SK-N-SH (cell line): ENCODE data around the gene ETV1. TPM values are rescaled to one million over a fixed set of nuclear protein-coding genes. Genes with fewer than 3 reads are reported as not detected.

Experiments
- CTCF ChIA-PET: fragments of 300-600, 350-600 bp; formaldehyde crosslinking; extraction: SDS; loops from one replicate; lab custom pipeline; 2021; lab: Yijun Ruan, JAX
- POLR2A ChIA-PET: fragments of 350-600 bp; sonication (Branson Sonifier 250); formaldehyde crosslinking; extraction: SDS; loops from one replicate; lab custom pipeline; 2020; ENCODE audit warnings: antibody characterized with exemption, inconsistent platforms; lab: Yijun Ruan, JAX
- DNase-seq: peaks from one replicate; pipeline ENCODE4 v3.0.0; 2012
- H2AFZ ChIP-seq: fragments of 200-600 bp; sonication (generic); 2 replicates; pipeline ENCODE4 v1.8.1; 2016; ENCODE audit warnings: antibody characterized with exemption, mild to moderate bottlenecking, low read depth
- H3F3A ChIP-seq: fragments of 200-600 bp; sonication (generic); replicated peaks from 2 replicates; pipeline ENCODE3; 2016; ENCODE audit warnings: antibody characterized with exemption, mild to moderate bottlenecking; ENCODE audit not compliant: insufficient read depth
- H3K27ac ChIP-seq, 2 experiments: fragments of 200-500 bp in 1 of 2; fragments of 200-600 bp in 1 of 2; sonication (Bioruptor generic) in 1 of 2; sonication (generic), shearing (Covaris generic) in 1 of 2; 2 replicates each; pipeline versions ENCODE4 v1.5.1 to v1.6.1; 2014 to 2016; ENCODE audit warnings: low read depth in 2 of 2, inconsistent platforms in 1 of 2, low read length in 1 of 2, mild to moderate bottlenecking in 1 of 2, mixed read lengths in 1 of 2
- H3K27me3 ChIP-seq: fragments of 200-600 bp; sonication (generic), shearing (Covaris generic); 2 replicates; pipeline ENCODE4 v1.6.1; 2016; ENCODE audit warnings: mixed run types; ENCODE audit not compliant: insufficient read depth
- H3K36me3 ChIP-seq, 2 experiments: fragments of 200-500 bp in 1 of 2; fragments of 200-600 bp in 1 of 2; sonication (Bioruptor generic) in 1 of 2; sonication (generic) in 1 of 2; replicated peaks in 1 of 2; 2 replicates each; pipeline versions ENCODE3 to v1.5.1; 2014 to 2016; ENCODE audit warnings: low read length in 1 of 2, mild to moderate bottlenecking in 1 of 2; ENCODE audit not compliant: insufficient read depth in 2 of 2, control insufficient read depth in 1 of 2
- H3K4me1 ChIP-seq, 2 experiments: fragments of 200-500 bp in 1 of 2; fragments of 200-600 bp in 1 of 2; sonication (Bioruptor generic) in 1 of 2; sonication (generic), shearing (Covaris generic) in 1 of 2; 2 replicates each; pipeline versions ENCODE4 v1.5.1 to v1.6.1; 2014 to 2016; ENCODE audit warnings: low read depth in 1 of 2, low read length in 1 of 2, mixed run types in 1 of 2; ENCODE audit not compliant: insufficient read depth in 2 of 2, control insufficient read depth in 1 of 2
- H3K4me2 ChIP-seq: fragments of 200-600 bp; sonication (generic), shearing (Covaris generic); 2 replicates; pipeline ENCODE4 v1.6.1; 2017; ENCODE audit warnings: mixed run types
- H3K4me3 ChIP-seq, 2 experiments: fragments of 200-500 bp in 1 of 2; fragments of 200-600 bp in 1 of 2; sonication (Bioruptor generic) in 1 of 2; sonication (generic), shearing (Covaris generic) in 1 of 2; 2 replicates each; pipeline versions ENCODE4 v1.5.1 to v1.8.1; 2014 to 2016; ENCODE audit warnings: low read depth in 2 of 2, inconsistent platforms in 1 of 2, low read length in 1 of 2, mild to moderate bottlenecking in 1 of 2, mixed read lengths in 1 of 2, moderate library complexity in 1 of 2
- H3K79me2 ChIP-seq: fragments of 200-600 bp; sonication (generic); 2 replicates; pipeline ENCODE4 v1.8.1; 2017; ENCODE audit warnings: mild to moderate bottlenecking; ENCODE audit not compliant: insufficient read depth
- H3K9ac ChIP-seq: fragments of 200-600 bp; sonication (generic); 2 replicates; pipeline ENCODE4 v1.6.1; 2017; ENCODE audit warnings: mixed run types
- H3K9me2 ChIP-seq: fragments of 200-600 bp; sonication (generic); 2 replicates; pipeline ENCODE4 v1.6.1; 2017; ENCODE audit warnings: mixed run types
- H3K9me3 ChIP-seq: fragments of 200-600 bp; sonication (generic); 2 replicates; pipeline ENCODE4 v1.6.1; 2017; ENCODE audit warnings: mixed run types, mild to moderate bottlenecking, moderate library complexity
- H4K20me1 ChIP-seq: fragments of 200-600 bp; sonication (generic); 2 replicates; pipeline ENCODE4 v1.6.1; 2017; ENCODE audit warnings: mild to moderate bottlenecking, mixed run types; ENCODE audit not compliant: insufficient read depth
- CHD2 ChIP-seq: fragments of 150-350 bp; IDR thresholded peaks from 2 replicates; pipeline ENCODE4 v1.6.1; 2018; ENCODE audit warnings: low read length; ENCODE audit not compliant: partially characterized antibody
- ELF1 ChIP-seq: IDR thresholded peaks from 2 replicates; pipeline ENCODE4 v1.4.0; 2012
- EP300 ChIP-seq, 2 experiments: IDR thresholded peaks; 2 replicates each; pipeline versions ENCODE4 v1.4.0 to v1.6.1; 2012; ENCODE audit warnings: borderline replicate concordance in 1 of 2, low read depth in 1 of 2, low read length in 1 of 2
- EZH2phosphoT487 ChIP-seq: fragments of 200-600 bp; sonication (generic); IDR thresholded peaks from 2 replicates; pipeline ENCODE4 v1.6.1; 2017; ENCODE audit warnings: low read depth, mixed run types, mild to moderate bottlenecking, antibody characterized with exemption, moderate library complexity, borderline replicate concordance
- FOXJ3 ChIP-seq: sonication (generic); formaldehyde crosslinking; IDR thresholded peaks from 2 replicates; pipeline ENCODE4 v1.5.1; 2020; ENCODE audit warnings: mild to moderate bottlenecking, missing genetic modification reagents
- GABPA ChIP-seq: IDR thresholded peaks from 2 replicates; pipeline ENCODE4 v1.4.0; 2012; ENCODE audit warnings: low read depth, mild to moderate bottlenecking
- JUND ChIP-seq: IDR thresholded peaks from 2 replicates; pipeline ENCODE4 v1.4.0; 2012
- MEF2A ChIP-seq: IDR thresholded peaks from 2 replicates; pipeline ENCODE4 v1.4.0; 2012; ENCODE audit warnings: low read depth, borderline replicate concordance
- POLR2AphosphoS5 ChIP-seq: IDR thresholded peaks from 2 replicates; pipeline ENCODE4 v1.6.1; 2012; ENCODE audit warnings: low read depth, low read length
- RAD21 ChIP-seq: IDR thresholded peaks from 2 replicates; pipeline ENCODE4 v1.6.1; 2012; ENCODE audit warnings: mild to moderate bottlenecking, low read length
- TEAD4 ChIP-seq: IDR thresholded peaks from 2 replicates; pipeline ENCODE4 v1.4.0; 2012; ENCODE audit warnings: mild to moderate bottlenecking, borderline replicate concordance; ENCODE audit not compliant: insufficient read depth
- WGBS: methylation state at CpG from one replicate; pipeline ENCODE4 v1.1.6; 2017; ENCODE audit warnings: low lambda C conversion rate; 5-methylcytosine and 5-hydroxymethylcytosine counted together
- polyA plus RNA-seq, 3 experiments: library from polyadenylated mRNA; depleted of rRNA; stranded (reverse); fragments of >200 nt; gene quantifications; 2 replicates each; pipeline ENCODE4 v1.2.3, GENCODE V29; 2012
- TF ChIP-seq, protein P1 (sequence below): IDR thresholded peaks from 2 replicates; pipeline ENCODE4 v1.4.0; 2012; ENCODE audit warnings: low read depth
- TF ChIP-seq, protein P2 (sequence below): IDR thresholded peaks from 2 replicates; pipeline ENCODE4 v1.6.1; 2012; ENCODE audit warnings: mild to moderate bottlenecking, low read depth, low read length, moderate library complexity
- TF ChIP-seq, protein P3 (sequence below): IDR thresholded peaks from 2 replicates; pipeline ENCODE4 v1.4.0; 2012; ENCODE audit warnings: low read depth, borderline replicate concordance

Gene ETV1
- polyA plus RNA-seq, 1 of the 3 experiments (the other 2 are of a cell fraction) = 24.9 TPM

DNA sequence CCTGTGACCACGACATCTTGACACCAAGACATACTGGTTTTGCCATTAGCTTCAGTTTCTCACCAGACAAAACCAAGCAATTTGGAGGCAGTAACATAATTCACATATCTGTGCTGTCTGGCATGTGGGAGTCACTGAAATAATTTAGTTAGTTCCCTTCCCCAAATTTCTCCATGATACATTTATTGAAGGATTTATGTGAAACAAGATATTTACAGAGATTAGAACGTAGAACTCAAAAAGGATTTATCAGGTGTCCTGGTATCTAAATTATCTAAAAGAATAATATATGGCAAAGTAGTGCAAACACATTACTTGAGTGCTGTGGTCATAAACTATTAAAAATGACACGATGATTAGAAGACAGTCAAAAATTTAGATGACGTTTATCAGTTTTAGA, 98.7 kb downstream of the ETV1 start:
- Histone ChIP-seq H3K9me2 (no peaks in the 10 kb centered on the region), H3K4me1 (peaks cover 0 to 2% of the 10 kb centered on the region in 2 experiments; a peak in 1 of 4 replicates), H3K4me3 (no peak overlapping the region), H3F3A (peaks cover 3% of the 10 kb centered on the region), H3K36me3 (peaks cover 4 to 5% of the 10 kb centered on the region in 2 experiments), H3K27me3 (no peaks in the 10 kb centered on the region), H3K4me2 (no peak overlapping the region), H4K20me1 (no peaks in the 10 kb centered on the region)
- CTCF ChIA-PET = interaction anchor here (1.3 kb wide), 2 partner anchors 9 to 11 kb away, joined by 3 read pairs; no protein-coding TSS in a partner anchor
- no peak for DNase-seq
- WGBS = 69% methylated on average over 4 of the region's 4 CpGs
- TF ChIP-seq RAD21 = no peak
- TF ChIP-seq JUND = no peak
- no peak for TF ChIP-seq CHD2
- no peak for TF ChIP-seq GABPA
- TF ChIP-seq, protein P1, sequence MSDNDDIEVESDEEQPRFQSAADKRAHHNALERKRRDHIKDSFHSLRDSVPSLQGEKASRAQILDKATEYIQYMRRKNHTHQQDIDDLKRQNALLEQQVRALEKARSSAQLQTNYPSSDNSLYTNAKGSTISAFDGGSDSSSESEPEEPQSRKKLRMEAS = no peak
- TF ChIP-seq, protein P2, sequence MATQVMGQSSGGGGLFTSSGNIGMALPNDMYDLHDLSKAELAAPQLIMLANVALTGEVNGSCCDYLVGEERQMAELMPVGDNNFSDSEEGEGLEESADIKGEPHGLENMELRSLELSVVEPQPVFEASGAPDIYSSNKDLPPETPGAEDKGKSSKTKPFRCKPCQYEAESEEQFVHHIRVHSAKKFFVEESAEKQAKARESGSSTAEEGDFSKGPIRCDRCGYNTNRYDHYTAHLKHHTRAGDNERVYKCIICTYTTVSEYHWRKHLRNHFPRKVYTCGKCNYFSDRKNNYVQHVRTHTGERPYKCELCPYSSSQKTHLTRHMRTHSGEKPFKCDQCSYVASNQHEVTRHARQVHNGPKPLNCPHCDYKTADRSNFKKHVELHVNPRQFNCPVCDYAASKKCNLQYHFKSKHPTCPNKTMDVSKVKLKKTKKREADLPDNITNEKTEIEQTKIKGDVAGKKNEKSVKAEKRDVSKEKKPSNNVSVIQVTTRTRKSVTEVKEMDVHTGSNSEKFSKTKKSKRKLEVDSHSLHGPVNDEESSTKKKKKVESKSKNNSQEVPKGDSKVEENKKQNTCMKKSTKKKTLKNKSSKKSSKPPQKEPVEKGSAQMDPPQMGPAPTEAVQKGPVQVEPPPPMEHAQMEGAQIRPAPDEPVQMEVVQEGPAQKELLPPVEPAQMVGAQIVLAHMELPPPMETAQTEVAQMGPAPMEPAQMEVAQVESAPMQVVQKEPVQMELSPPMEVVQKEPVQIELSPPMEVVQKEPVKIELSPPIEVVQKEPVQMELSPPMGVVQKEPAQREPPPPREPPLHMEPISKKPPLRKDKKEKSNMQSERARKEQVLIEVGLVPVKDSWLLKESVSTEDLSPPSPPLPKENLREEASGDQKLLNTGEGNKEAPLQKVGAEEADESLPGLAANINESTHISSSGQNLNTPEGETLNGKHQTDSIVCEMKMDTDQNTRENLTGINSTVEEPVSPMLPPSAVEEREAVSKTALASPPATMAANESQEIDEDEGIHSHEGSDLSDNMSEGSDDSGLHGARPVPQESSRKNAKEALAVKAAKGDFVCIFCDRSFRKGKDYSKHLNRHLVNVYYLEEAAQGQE = no peak
- TF ChIP-seq, all 33 proteins: peak for 0
- POLR2A ChIA-PET = no interaction called here
- no peak overlapping the region for H2AFZ ChIP-seq
- H3K27ac ChIP-seq = no peak overlapping the region
- H3K9me3 ChIP-seq = no peaks in the 10 kb centered on the region
- no peak overlapping the region for H3K9ac ChIP-seq
- H3K79me2 ChIP-seq = no peaks in the 10 kb centered on the region

DNA sequence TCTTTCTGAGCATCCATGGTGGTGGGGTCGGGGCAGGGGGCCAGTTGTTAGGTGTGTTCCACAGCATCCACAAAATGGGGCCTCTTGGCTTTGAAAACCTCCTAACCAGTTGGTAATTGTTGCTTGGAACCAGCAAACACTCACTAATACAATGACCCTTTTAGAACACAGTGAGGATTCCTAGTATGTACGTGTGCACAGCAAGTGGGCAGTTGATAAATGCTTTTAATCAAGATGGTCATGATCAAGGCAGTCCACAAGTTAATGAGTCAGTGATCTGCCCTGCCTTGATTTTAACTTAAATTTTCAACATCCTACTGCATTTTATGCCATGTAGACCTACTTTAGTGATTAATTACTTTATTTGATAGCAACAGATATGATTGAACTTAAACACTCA, 103.1 kb downstream of the ETV1 start:
- Histone ChIP-seq H3K79me2 (no peaks in the 10 kb centered on the region), H3K9me2 (no peaks in the 10 kb centered on the region), H3K4me1 (no peaks in the 10 kb centered on the region; a peak in 1 of 4 replicates), H2AFZ (no peak overlapping the region), H3F3A (peaks cover 1% of the 10 kb centered on the region), H3K36me3 (no peaks in the 10 kb centered on the region), H4K20me1 (no peaks in the 10 kb centered on the region), H3K4me3 (no peak overlapping the region), H3K27ac (no peak overlapping the region), H3K9me3 (no peaks in the 10 kb centered on the region), H3K9ac (no peak overlapping the region), H3K4me2 (no peak overlapping the region), H3K27me3 (no peaks in the 10 kb centered on the region)
- ChIA-PET CTCF (interaction anchor here (0.6 kb wide), 1 partner anchor 1491 kb away, joined by 3 read pairs; no protein-coding TSS in a partner anchor), POLR2A (no interaction called here)
- DNase-seq = no peak
- TF ChIP-seq FOXJ3 (CRISPR knock-in tag) (no peak), EZH2phosphoT487 (no peak), MEF2A (no peak), EP300 (IDR thresholded peaks at IDR 0.05; ENCODE audit: borderline replicate concordance in 1 of 2, low read depth in 1 of 2, low read length in 1 of 2) (no peak), ELF1 (no peak), POLR2AphosphoS5 (no peak), TEAD4 (no peak)
- TF ChIP-seq, protein P3, sequence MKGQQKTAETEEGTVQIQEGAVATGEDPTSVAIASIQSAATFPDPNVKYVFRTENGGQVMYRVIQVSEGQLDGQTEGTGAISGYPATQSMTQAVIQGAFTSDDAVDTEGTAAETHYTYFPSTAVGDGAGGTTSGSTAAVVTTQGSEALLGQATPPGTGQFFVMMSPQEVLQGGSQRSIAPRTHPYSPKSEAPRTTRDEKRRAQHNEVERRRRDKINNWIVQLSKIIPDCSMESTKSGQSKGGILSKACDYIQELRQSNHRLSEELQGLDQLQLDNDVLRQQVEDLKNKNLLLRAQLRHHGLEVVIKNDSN = no peak
- 66% methylated on average over 2 of the region's 2 CpGs for WGBS
